PC-3 (cell line): Measurements from ENCODE around the gene HACD3.

Experiments
- EZH2 ChIP-seq: fragments of 300-600 bp; sonication (generic); IDR thresholded peaks from one replicate; pipeline ENCODE4 v1.6.1; 2017; ENCODE audit warnings: antibody characterized with exemption, mild to moderate bottlenecking, low read length; ENCODE audit not compliant: unreplicated experiment
- EZH2phosphoT487 ChIP-seq: fragments of 300-600 bp; sonication (generic); IDR thresholded peaks from 2 replicates; pipeline ENCODE4 v1.6.1; 2018; ENCODE audit warnings: mild to moderate bottlenecking, antibody characterized with exemption, low read length, borderline replicate concordance
- TF ChIP-seq, protein P1 (sequence below): fragments of 300-600 bp; sonication (generic); conservative IDR thresholded peaks from 2 replicates; pipeline ENCODE4 v1.5.1; 2017; ENCODE audit warnings: antibody characterized with exemption, low read depth, mild to moderate bottlenecking, low read length

DNA sequence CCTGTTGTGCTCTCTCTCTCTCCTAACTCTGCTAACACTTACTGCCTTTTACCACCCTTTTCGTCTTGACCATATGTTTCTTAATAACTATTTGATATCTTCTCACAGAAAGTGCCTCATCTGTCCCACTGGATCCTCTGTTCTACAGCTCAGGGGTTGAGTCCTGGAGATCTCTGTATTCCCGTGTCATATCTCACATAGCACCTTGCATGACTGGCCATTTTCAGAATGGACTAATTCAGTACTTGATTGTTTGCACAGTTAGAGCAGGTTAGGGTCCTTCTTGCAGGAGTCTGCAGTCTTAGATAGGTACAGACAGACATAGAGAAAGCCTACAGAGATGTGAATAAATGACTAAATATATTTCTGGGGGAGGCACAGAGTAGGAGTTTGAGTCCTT is 20.9 kb downstream of the HACD3 start:
- TF ChIP-seq, protein P1, sequence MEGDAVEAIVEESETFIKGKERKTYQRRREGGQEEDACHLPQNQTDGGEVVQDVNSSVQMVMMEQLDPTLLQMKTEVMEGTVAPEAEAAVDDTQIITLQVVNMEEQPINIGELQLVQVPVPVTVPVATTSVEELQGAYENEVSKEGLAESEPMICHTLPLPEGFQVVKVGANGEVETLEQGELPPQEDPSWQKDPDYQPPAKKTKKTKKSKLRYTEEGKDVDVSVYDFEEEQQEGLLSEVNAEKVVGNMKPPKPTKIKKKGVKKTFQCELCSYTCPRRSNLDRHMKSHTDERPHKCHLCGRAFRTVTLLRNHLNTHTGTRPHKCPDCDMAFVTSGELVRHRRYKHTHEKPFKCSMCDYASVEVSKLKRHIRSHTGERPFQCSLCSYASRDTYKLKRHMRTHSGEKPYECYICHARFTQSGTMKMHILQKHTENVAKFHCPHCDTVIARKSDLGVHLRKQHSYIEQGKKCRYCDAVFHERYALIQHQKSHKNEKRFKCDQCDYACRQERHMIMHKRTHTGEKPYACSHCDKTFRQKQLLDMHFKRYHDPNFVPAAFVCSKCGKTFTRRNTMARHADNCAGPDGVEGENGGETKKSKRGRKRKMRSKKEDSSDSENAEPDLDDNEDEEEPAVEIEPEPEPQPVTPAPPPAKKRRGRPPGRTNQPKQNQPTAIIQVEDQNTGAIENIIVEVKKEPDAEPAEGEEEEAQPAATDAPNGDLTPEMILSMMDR, result no peak
- TF ChIP-seq EZH2, result no peak
- no peak for TF ChIP-seq EZH2phosphoT487
